ENCODE results near the gene RABAC1.

GRCh38 chr19:41990028-41990427, 30.9 kb upstream of the RABAC1 start:
- no peak for TF ChIP-seq CTCF (IDR thresholded peaks at IDR 0.05; ENCODE audit: low read length)
- no peak for TF ChIP-seq EZH2 (optimal IDR thresholded peaks at IDR 0.05; ENCODE audit: low read depth, low read length)
- no peak for TF ChIP-seq EZH2phosphoT487 (IDR thresholded peaks at IDR 0.05; ENCODE audit: low read length)

Measured in MM.1S (cell line).